ENCODE data around the gene WDFY1. TPM values are rescaled to one million over a fixed set of nuclear protein-coding genes. Genes with fewer than 3 reads are reported as not detected.

WDFY1 gene
- polyA plus RNA-seq, 3 donors = 31.7 to 59.8 (median 40.7) TPM

- H2AFZ ChIP-seq (ENCODE audit: insufficient read depth, low read depth, low read length, poor library complexity, severe bottlenecking) = no peak overlapping the region
- H3K4me3 ChIP-seq (replicated peaks in 1 of 3; ENCODE audit: low read depth in 2 of 3, low read length in 3 of 3) = no peak overlapping the region
- H3K4me1 ChIP-seq (ENCODE audit: control insufficient read depth in 1 of 2, insufficient read depth in 2 of 2, low read length in 2 of 2) = no peaks in the 10 kb centered on the region
- H3K4me1 Mint-ChIP-seq = no peaks in the 10 kb centered on the region
- no peaks in the 10 kb centered on the region for H4K20me1 ChIP-seq (ENCODE audit: insufficient read depth, low read length)
- H3K27me3 ChIP-seq (ENCODE audit: control insufficient read depth in 2 of 2, insufficient read depth in 2 of 2, low read length in 2 of 2) = no peaks in the 10 kb centered on the region
- H3K79me2 ChIP-seq (ENCODE audit: insufficient read depth, low read length) = no peaks in the 10 kb centered on the region
- H3K9me3 ChIP-seq (replicated peaks in 1 of 2; ENCODE audit: control insufficient read depth in 1 of 2, insufficient read depth in 1 of 2, low read length in 2 of 2) = no peaks in the 10 kb centered on the region
- H3K27me3 Mint-ChIP-seq (ENCODE audit: low read depth in 3 of 3) = peaks cover 0 to 2% (median 0%) of the 10 kb centered on the region in 3 donors
- H3K27ac Mint-ChIP-seq = no peak overlapping the region
- WGBS (ENCODE audit: insufficient coverage) = 100% methylated on average over 1 of the region's 1 CpG
- no peaks in the 10 kb centered on the region for H3K36me3 Mint-ChIP-seq
- H3K9me3 Mint-ChIP-seq = no peaks in the 10 kb centered on the region
- no peak for DNase-seq
- TF ChIP-seq CTCF (IDR thresholded peaks at IDR 0.05) = no peak
- no peak overlapping the region for H3K4me3 Mint-ChIP-seq
- H3K4me2 ChIP-seq (replicated peaks; ENCODE audit: extremely low read depth, low read length, poor library complexity, severe bottlenecking) = no peak overlapping the region
- no peaks in the 10 kb centered on the region for H3K36me3 ChIP-seq (replicated peaks in 1 of 2; ENCODE audit: control insufficient read depth in 1 of 2, insufficient read depth in 2 of 2, low read length in 2 of 2)
- no peak overlapping the region for H3K9ac ChIP-seq (ENCODE audit: insufficient read depth, low read length, poor library complexity, severe bottlenecking)
- H3K27ac ChIP-seq (ENCODE audit: low read depth in 1 of 2, low read length in 2 of 2) = no peak overlapping the region
- intact Hi-C loops (cut with micrococcal nuclease) = no loop called here
Measured at GRCh38 chr2:223980397-223980735, 35.2 kb upstream of the WDFY1 start.

GRCh38 chr2:223979730-223980396, 34.7 kb upstream of the WDFY1 start:
- Histone ChIP-seq H3K4me3 (replicated peaks in 1 of 3; ENCODE audit: low read depth in 2 of 3, low read length in 3 of 3) (no peak overlapping the region), H3K4me2 (replicated peaks; ENCODE audit: extremely low read depth, low read length, poor library complexity, severe bottlenecking) (no peak overlapping the region), H3K79me2 (ENCODE audit: insufficient read depth, low read length) (no peaks in the 10 kb centered on the region), H3K36me3 (replicated peaks in 1 of 2; ENCODE audit: control insufficient read depth in 1 of 2, insufficient read depth in 2 of 2, low read length in 2 of 2) (no peaks in the 10 kb centered on the region), H3K9me3 (replicated peaks in 1 of 2; ENCODE audit: control insufficient read depth in 1 of 2, insufficient read depth in 1 of 2, low read length in 2 of 2) (no peaks in the 10 kb centered on the region), H4K20me1 (ENCODE audit: insufficient read depth, low read length) (no peaks in the 10 kb centered on the region), H3K9ac (ENCODE audit: insufficient read depth, low read length, poor library complexity, severe bottlenecking) (no peak overlapping the region), H2AFZ (ENCODE audit: insufficient read depth, low read depth, low read length, poor library complexity, severe bottlenecking) (no peak overlapping the region), H3K4me1 (ENCODE audit: control insufficient read depth in 1 of 2, insufficient read depth in 2 of 2, low read length in 2 of 2) (no peaks in the 10 kb centered on the region), H3K27me3 (ENCODE audit: control insufficient read depth in 2 of 2, insufficient read depth in 2 of 2, low read length in 2 of 2) (no peaks in the 10 kb centered on the region), H3K27ac (ENCODE audit: low read depth in 1 of 2, low read length in 2 of 2) (no peak overlapping the region)
- no peaks in the 10 kb centered on the region for H3K9me3 Mint-ChIP-seq
- no peak overlapping the region for H3K4me3 Mint-ChIP-seq
- no peak overlapping the region for H3K27ac Mint-ChIP-seq
- intact Hi-C loops (cut with micrococcal nuclease) = no loop called here
- H3K27me3 Mint-ChIP-seq (ENCODE audit: low read depth in 3 of 3) = peaks cover 0 to 2% (median 0%) of the 10 kb centered on the region in 3 donors
- DNase-seq = no peak
- TF ChIP-seq CTCF (IDR thresholded peaks at IDR 0.05) = no peak
- H3K36me3 Mint-ChIP-seq = no peaks in the 10 kb centered on the region
- 100% methylated on average over 1 of the region's 2 CpGs for WGBS (ENCODE audit: insufficient coverage)
- no peaks in the 10 kb centered on the region for H3K4me1 Mint-ChIP-seq
